Uterus (tissue), 2 donors: ENCODE data around the gene HEG1.

Experiments used
- CTCF ChIP-seq, 4 experiments: fragments of 200-600 bp in 2 of 4; fragments of 450-650 bp in 2 of 4; sonication (generic) in 2 of 4; IDR thresholded peaks; one replicate each; pipeline ENCODE4 v1.5.1; 2016 to 2019; ENCODE audit warnings: antibody characterized with exemption in 4 of 4, mild to moderate bottlenecking in 2 of 4, moderate library complexity in 1 of 4
- POLR2A ChIP-seq, 2 donors: fragments of 450-650 bp; IDR thresholded peaks; one replicate each; pipeline ENCODE4 v1.6.1; 2016; ENCODE audit warnings: antibody characterized with exemption in 2 of 2, mild to moderate bottlenecking in 1 of 2, moderate library complexity in 1 of 2

DNA sequence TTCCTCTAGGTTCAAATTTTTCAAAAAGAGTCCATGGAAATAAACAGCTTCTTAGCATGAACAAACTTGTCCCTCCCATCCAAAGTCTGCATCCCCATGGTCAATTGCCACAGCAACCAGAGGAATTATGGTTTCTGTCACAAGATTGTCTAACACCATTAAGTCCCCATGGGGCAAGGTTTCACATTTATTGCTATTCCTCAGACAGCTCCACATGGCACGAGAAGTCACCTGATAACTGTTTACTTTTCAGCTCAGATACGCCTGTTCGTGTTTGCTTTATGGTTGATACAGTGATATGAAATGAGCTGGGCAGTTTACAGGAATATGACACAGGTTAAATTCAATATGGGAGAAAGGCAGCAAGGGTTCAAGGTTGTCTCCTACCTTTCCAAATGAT lies 83.3 kb downstream of the HEG1 start:
- TF ChIP-seq CTCF (IDR thresholded peaks at IDR 0.05) (no peak), POLR2A (IDR thresholded peaks at IDR 0.05) (no peak)
